ENCODE data around the gene SP5.

DNA sequence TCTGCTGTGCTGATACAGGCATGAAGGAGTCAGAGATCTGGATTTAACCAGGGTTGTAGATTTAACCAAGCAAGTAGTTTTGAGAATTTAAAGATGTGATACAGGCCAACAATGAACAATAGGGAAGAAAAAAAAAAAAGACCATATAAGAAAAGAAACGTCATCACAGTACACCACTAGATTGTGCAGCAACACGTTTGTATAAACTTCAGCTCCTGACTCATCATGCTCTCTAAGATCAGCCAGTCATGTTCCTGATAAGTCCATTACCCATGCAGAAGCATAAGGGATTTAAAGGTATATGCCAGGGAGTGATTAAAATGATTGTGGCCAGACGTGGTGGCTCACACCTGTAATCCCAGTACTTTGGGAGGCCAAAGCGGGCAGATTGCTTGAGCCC lies 32.8 kb downstream of the SP5 start:
- TF ChIP-seq, protein P1, sequence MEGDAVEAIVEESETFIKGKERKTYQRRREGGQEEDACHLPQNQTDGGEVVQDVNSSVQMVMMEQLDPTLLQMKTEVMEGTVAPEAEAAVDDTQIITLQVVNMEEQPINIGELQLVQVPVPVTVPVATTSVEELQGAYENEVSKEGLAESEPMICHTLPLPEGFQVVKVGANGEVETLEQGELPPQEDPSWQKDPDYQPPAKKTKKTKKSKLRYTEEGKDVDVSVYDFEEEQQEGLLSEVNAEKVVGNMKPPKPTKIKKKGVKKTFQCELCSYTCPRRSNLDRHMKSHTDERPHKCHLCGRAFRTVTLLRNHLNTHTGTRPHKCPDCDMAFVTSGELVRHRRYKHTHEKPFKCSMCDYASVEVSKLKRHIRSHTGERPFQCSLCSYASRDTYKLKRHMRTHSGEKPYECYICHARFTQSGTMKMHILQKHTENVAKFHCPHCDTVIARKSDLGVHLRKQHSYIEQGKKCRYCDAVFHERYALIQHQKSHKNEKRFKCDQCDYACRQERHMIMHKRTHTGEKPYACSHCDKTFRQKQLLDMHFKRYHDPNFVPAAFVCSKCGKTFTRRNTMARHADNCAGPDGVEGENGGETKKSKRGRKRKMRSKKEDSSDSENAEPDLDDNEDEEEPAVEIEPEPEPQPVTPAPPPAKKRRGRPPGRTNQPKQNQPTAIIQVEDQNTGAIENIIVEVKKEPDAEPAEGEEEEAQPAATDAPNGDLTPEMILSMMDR (IDR thresholded peaks at IDR 0.05): no peak
- no peak for TF ChIP-seq POLR2A (IDR thresholded peaks at IDR 0.05)

All from body of pancreas (tissue), 4 donors.